ENCODE data around the gene QSOX2.

Gene QSOX2

DNA sequence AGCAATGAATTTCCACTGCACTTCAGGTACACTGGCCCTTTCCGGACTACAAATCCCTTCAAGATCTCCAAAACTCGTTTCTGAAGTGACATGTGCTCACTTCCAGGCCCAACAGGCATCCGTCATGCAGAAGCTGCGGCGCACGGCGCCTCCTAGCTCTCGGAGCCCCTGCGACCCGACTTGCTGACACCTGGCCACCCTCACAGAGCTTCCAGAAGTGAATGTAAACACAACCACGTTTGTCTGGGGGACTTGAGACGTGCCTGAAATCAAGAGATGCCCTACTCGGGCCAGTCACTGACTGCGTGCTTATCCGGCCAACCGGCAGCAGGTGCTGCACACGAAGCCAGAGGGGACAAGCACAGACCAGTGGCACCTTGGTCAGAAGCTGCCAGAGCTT, 35.8 kb downstream of the QSOX2 start:
- H3K27me3 ChIP-seq (replicated peaks; ENCODE audit: insufficient read depth, low read length): no peaks in the 10 kb centered on the region
- H2AFZ ChIP-seq (ENCODE audit: low read length): no peak overlapping the region
- H3F3A ChIP-seq (ENCODE audit: insufficient read depth, low read length): no peaks in the 10 kb centered on the region
- H3K79me2 ChIP-seq (ENCODE audit: low read length): no peaks in the 10 kb centered on the region
- no peak overlapping the region for H3K4me3 ChIP-seq (ENCODE audit: low read length)
- no peaks in the 10 kb centered on the region for H4K20me1 ChIP-seq (ENCODE audit: insufficient read depth, low read length)
- H3K4me2 ChIP-seq (ENCODE audit: low read depth, low read length): no peak overlapping the region
- DNase-seq: no peak
- no peaks in the 10 kb centered on the region for H3K4me1 ChIP-seq (ENCODE audit: low read length)
- no peaks in the 10 kb centered on the region; the same call in 1 of the 2 replicates for H3K36me3 ChIP-seq (replicated peaks; ENCODE audit: insufficient read depth, low read length)
- no peak overlapping the region for H3K27ac ChIP-seq (ENCODE audit: low read length)
- TF ChIP-seq EZH2phosphoT487 (IDR thresholded peaks at IDR 0.05; ENCODE audit: low read length) (no peak), EZH2 (optimal IDR thresholded peaks at IDR 0.05; ENCODE audit: low read depth, low read length) (no peak)
- TF ChIP-seq, protein P1, sequence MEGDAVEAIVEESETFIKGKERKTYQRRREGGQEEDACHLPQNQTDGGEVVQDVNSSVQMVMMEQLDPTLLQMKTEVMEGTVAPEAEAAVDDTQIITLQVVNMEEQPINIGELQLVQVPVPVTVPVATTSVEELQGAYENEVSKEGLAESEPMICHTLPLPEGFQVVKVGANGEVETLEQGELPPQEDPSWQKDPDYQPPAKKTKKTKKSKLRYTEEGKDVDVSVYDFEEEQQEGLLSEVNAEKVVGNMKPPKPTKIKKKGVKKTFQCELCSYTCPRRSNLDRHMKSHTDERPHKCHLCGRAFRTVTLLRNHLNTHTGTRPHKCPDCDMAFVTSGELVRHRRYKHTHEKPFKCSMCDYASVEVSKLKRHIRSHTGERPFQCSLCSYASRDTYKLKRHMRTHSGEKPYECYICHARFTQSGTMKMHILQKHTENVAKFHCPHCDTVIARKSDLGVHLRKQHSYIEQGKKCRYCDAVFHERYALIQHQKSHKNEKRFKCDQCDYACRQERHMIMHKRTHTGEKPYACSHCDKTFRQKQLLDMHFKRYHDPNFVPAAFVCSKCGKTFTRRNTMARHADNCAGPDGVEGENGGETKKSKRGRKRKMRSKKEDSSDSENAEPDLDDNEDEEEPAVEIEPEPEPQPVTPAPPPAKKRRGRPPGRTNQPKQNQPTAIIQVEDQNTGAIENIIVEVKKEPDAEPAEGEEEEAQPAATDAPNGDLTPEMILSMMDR (IDR thresholded peaks at IDR 0.05; ENCODE audit: low read length): no peak
- no peaks in the 10 kb centered on the region for H3K9me2 ChIP-seq (replicated peaks; ENCODE audit: insufficient read depth, low read length)
- no peak overlapping the region for H3K9ac ChIP-seq (ENCODE audit: low read length)
- no peaks in the 10 kb centered on the region for H3K9me3 ChIP-seq (replicated peaks; ENCODE audit: insufficient read depth, low read length)

DNA sequence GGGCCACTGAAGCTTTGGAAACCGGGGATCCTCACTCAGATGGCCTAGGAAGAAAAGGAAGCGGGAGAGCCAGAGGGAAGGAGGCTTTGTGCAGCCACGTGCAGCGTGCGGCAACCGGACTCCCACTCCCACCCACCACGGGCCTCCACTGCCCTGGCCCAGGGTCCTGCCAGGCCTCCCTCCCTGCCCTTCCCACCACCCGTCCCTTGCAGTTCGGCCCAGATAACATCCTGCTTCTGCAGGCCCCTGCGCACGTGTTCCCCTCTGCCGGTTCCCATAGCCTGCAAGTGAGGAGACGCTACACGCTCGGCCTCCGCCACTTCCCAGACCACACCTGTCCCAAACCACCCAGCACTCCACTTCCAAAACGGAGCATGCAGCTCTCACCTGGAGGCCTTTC, 36.4 kb downstream of the QSOX2 start:
- Histone ChIP-seq H3K4me3 (ENCODE audit: low read length) (no peak overlapping the region), H3K79me2 (ENCODE audit: low read length) (no peaks in the 10 kb centered on the region), H3K9ac (ENCODE audit: low read length) (no peak overlapping the region), H2AFZ (ENCODE audit: low read length) (no peak overlapping the region), H3F3A (ENCODE audit: insufficient read depth, low read length) (no peaks in the 10 kb centered on the region), H3K27me3 (replicated peaks; ENCODE audit: insufficient read depth, low read length) (0 out of 2 replicates have a peak, but pooled peaks cover 3% of the 10 kb centered on the region), H3K4me1 (ENCODE audit: low read length) (no peaks in the 10 kb centered on the region), H4K20me1 (ENCODE audit: insufficient read depth, low read length) (no peaks in the 10 kb centered on the region; the same call in 1 of the 2 replicates), H3K36me3 (replicated peaks; ENCODE audit: insufficient read depth, low read length) (no peaks in the 10 kb centered on the region), H3K9me3 (replicated peaks; ENCODE audit: insufficient read depth, low read length) (no peaks in the 10 kb centered on the region), H3K4me2 (ENCODE audit: low read depth, low read length) (no peak overlapping the region), H3K27ac (ENCODE audit: low read length) (no peak overlapping the region), H3K9me2 (replicated peaks; ENCODE audit: insufficient read depth, low read length) (no peaks in the 10 kb centered on the region)
- TF ChIP-seq EZH2phosphoT487 (IDR thresholded peaks at IDR 0.05; ENCODE audit: low read length) (no peak), EZH2 (optimal IDR thresholded peaks at IDR 0.05; ENCODE audit: low read depth, low read length) (no peak)
- TF ChIP-seq, protein P1 (IDR thresholded peaks at IDR 0.05; ENCODE audit: low read length): no peak
- DNase-seq: no peak

DNA sequence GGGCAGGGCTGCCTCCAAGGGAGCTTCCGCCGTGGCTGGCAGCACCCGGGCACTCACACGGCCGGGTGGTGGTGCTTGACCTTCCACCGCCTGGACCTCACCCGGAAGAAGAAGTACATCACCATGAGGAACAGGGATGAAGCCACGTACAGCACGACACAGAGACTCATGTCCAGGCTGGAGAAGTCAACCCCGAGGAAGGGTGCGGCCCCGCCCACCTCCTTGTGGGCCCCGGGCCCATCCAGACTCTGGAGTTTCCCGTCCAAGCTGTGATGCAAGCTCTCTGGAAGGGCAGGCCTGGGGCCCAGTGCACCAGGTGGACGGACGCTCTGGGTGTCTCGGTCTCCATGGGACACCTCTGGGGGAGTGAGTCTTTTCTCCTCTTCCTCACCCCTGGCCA, 36.9 kb downstream of the QSOX2 start:
- H3K4me1 ChIP-seq (ENCODE audit: low read length): no peaks in the 10 kb centered on the region
- H3K27ac ChIP-seq (ENCODE audit: low read length): no peak overlapping the region
- H3K9ac ChIP-seq (ENCODE audit: low read length): no peak overlapping the region

More for the DNA sequence above, 36.9 kb downstream of the QSOX2 start:
- no peaks in the 10 kb centered on the region for H3K79me2 ChIP-seq (ENCODE audit: low read length)
- H2AFZ ChIP-seq (ENCODE audit: low read length): no peak overlapping the region
- H4K20me1 ChIP-seq (ENCODE audit: insufficient read depth, low read length): no peaks in the 10 kb centered on the region; the same call in 1 of the 2 replicates
- H3K36me3 ChIP-seq (replicated peaks; ENCODE audit: insufficient read depth, low read length): no peaks in the 10 kb centered on the region
- H3K9me2 ChIP-seq (replicated peaks; ENCODE audit: insufficient read depth, low read length): no peaks in the 10 kb centered on the region
- TF ChIP-seq EZH2 (optimal IDR thresholded peaks at IDR 0.05; ENCODE audit: low read depth, low read length) (no peak), EZH2phosphoT487 (IDR thresholded peaks at IDR 0.05; ENCODE audit: low read length) (no peak)
- TF ChIP-seq, protein P1 (IDR thresholded peaks at IDR 0.05; ENCODE audit: low read length): no peak
- H3K9me3 ChIP-seq (replicated peaks; ENCODE audit: insufficient read depth, low read length): no peaks in the 10 kb centered on the region
- no peak for DNase-seq
- H3K4me2 ChIP-seq (ENCODE audit: low read depth, low read length): no peak overlapping the region
- no peaks in the 10 kb centered on the region for H3F3A ChIP-seq (ENCODE audit: insufficient read depth, low read length)
- H3K27me3 ChIP-seq (replicated peaks; ENCODE audit: insufficient read depth, low read length): peaks cover 9% of the 10 kb centered on the region
- H3K4me3 ChIP-seq (ENCODE audit: low read length): no peak overlapping the region
